Caco-2 (cell line): ENCODE measurements around the gene TMC1. TPM values are rescaled to one million over a fixed set of nuclear protein-coding genes. Genes with fewer than 3 reads are reported as not detected.
"Not testable (repeated sequence)": the region's sequence is repeated elsewhere in the genome, so short reads cannot be mapped to it uniquely, and the experiment has no call there.

Experiments used
- BruUV-seq: library from RNA; stranded (reverse); fragments of 400-500 nt; replicated peaks from 2 replicates; lab custom pipeline; 2021; lab: Mats Ljungman, UMichigan
- CTCF ChIA-PET: fragments of 300-600 bp; sonication (Branson Sonifier 250); formaldehyde crosslinking; loops from one replicate; lab custom pipeline; 2022; ENCODE audit warnings: antibody characterized with exemption; lab: Charles Lee
- POLR2A ChIA-PET: fragments of 300-600 bp; sonication (Branson Sonifier 250); formaldehyde crosslinking; loops from one replicate; lab custom pipeline; 2022; ENCODE audit warnings: antibody characterized with exemption; lab: Charles Lee
- DNase-seq, 2 experiments: peaks; one replicate each; pipeline versions ENCODE4 v3.0.0 to v3.0.0-alpha.2; 2020 to 2022
- H3K27me3 ChIP-seq: replicated peaks from 2 replicates; pipeline ENCODE4 v1.6.0; 2011; ENCODE audit warnings: low read length; ENCODE audit not compliant: control insufficient read depth, insufficient read depth
- H3K36me3 ChIP-seq: 2 replicates; pipeline ENCODE4 v1.5.1; 2011; ENCODE audit warnings: low read length; ENCODE audit not compliant: control insufficient read depth, insufficient read depth
- H3K4me1 ChIP-seq: fragments of 250-450 bp; sonication (Bioruptor Pico); 2 replicates; pipeline ENCODE4 v1.5.1; 2020; ENCODE audit warnings: mild to moderate bottlenecking
- H3K4me3 ChIP-seq: 2 replicates; pipeline ENCODE4 v1.5.1; 2011; ENCODE audit warnings: low read depth, mild to moderate bottlenecking, control low read depth, low read length
- H3K9me3 ChIP-seq: fragments of 250-450 bp; sonication (Bioruptor Pico); 2 replicates; pipeline ENCODE4 v1.5.1; 2020; ENCODE audit warnings: mild to moderate bottlenecking, moderate library complexity
- H3K27ac Mint-ChIP-seq: one replicate; pipeline ENCODE4 v1.8.0; 2022; ENCODE audit warnings: mixed read lengths; ENCODE audit not compliant: unreplicated experiment
- H3K27me3 Mint-ChIP-seq: one replicate; pipeline ENCODE4 v1.8.0; 2022; ENCODE audit warnings: mixed read lengths; ENCODE audit not compliant: insufficient read depth, unreplicated experiment
- H3K36me3 Mint-ChIP-seq: one replicate; pipeline ENCODE4 v1.8.0; 2022; ENCODE audit warnings: mild to moderate bottlenecking, mixed read lengths; ENCODE audit not compliant: insufficient read depth, unreplicated experiment
- H3K4me1 Mint-ChIP-seq: one replicate; pipeline ENCODE4 v1.8.0; 2022; ENCODE audit warnings: low read depth, mixed read lengths; ENCODE audit not compliant: unreplicated experiment
- H3K4me3 Mint-ChIP-seq: one replicate; pipeline ENCODE4 v1.8.0; 2022; ENCODE audit warnings: mild to moderate bottlenecking, moderate library complexity, mixed read lengths; ENCODE audit not compliant: unreplicated experiment
- H3K9me3 Mint-ChIP-seq: one replicate; pipeline ENCODE4 v1.8.0; 2022; ENCODE audit warnings: mixed read lengths; ENCODE audit not compliant: unreplicated experiment
- intact Hi-C: fragments of 100-400 bp; cut with micrococcal nuclease; formaldehyde crosslinking; loops from one replicate; pipeline ENCODE4 v1.10.0; 2022; ENCODE audit not compliant: unreplicated experiment
- total RNA-seq: library from RNA; stranded (reverse); gene quantifications from 2 replicates; pipeline ENCODE4 v1.2.3, GENCODE V29; 2022
- TF ChIP-seq, protein P1 (sequence below), 2 experiments: fragments of 200-600 bp in 1 of 2; IDR thresholded peaks; 1 replicate in 1 of 2; 2 replicates in 1 of 2; pipeline versions ENCODE4 v1.5.1 to v1.8.0; 2011 to 2022; ENCODE audit warnings: antibody characterized with exemption in 1 of 2, control low read depth in 1 of 2, inconsistent platforms in 1 of 2, low read depth in 1 of 2, low read length in 1 of 2, mild to moderate bottlenecking in 1 of 2, moderate library complexity in 1 of 2; ENCODE audit not compliant: insufficient read depth in 1 of 2, severe bottlenecking in 1 of 2, unreplicated experiment in 1 of 2

Gene TMC1
- total RNA-seq, 1 experiment from 2014 or later: not detected

DNA sequence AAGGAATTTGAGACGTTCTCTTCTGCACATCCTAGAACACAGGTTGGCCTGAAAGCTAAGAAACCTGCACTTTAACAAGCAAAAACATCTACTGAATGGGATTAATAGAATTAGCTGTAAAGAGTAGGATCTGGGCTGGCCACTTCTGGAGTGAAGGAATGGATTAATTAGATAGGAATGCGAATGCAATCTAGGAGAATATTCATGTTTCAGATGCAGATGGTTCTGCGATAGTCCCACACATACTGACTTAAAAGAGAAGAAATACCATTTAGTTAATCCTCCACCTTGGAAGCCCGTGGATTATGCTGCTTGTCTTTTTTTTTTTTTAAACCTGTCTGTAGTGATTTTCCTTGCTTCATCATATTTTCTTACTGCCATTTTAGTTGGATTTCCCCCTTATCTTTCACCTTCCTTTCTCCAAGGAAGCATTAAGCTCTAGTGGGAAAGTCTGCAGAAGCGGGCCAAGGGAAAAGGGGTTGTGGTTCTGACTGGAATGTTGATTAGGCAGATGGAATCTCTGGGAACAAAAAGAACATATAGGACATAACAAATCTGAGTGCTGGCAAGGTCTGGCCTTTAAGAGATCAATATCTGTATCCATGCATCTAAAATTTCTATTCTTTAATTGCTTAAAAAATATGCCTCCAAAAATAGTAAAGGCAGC is 279.1 kb downstream of the TMC1 start:
- Mint-ChIP-seq H3K27ac (no peak overlapping the region), H3K4me3 (no peak overlapping the region), H3K9me3 (no peaks in the 10 kb centered on the region), H3K4me1 (no peaks in the 10 kb centered on the region), H3K36me3 (no peaks in the 10 kb centered on the region), H3K27me3 (no peaks in the 10 kb centered on the region)
- ChIA-PET CTCF (no interaction called here), POLR2A (no interaction called here)
- Histone ChIP-seq H3K27me3 (no peaks in the 10 kb centered on the region), H3K9me3 (no peaks in the 10 kb centered on the region), H3K4me1 (no peaks in the 10 kb centered on the region), H3K4me3 (no peak overlapping the region), H3K36me3 (no peaks in the 10 kb centered on the region)
- no TSS peak for BruUV-seq
- DNase-seq: no peak
- intact Hi-C loops: no loop called here
- TF ChIP-seq, protein P1, sequence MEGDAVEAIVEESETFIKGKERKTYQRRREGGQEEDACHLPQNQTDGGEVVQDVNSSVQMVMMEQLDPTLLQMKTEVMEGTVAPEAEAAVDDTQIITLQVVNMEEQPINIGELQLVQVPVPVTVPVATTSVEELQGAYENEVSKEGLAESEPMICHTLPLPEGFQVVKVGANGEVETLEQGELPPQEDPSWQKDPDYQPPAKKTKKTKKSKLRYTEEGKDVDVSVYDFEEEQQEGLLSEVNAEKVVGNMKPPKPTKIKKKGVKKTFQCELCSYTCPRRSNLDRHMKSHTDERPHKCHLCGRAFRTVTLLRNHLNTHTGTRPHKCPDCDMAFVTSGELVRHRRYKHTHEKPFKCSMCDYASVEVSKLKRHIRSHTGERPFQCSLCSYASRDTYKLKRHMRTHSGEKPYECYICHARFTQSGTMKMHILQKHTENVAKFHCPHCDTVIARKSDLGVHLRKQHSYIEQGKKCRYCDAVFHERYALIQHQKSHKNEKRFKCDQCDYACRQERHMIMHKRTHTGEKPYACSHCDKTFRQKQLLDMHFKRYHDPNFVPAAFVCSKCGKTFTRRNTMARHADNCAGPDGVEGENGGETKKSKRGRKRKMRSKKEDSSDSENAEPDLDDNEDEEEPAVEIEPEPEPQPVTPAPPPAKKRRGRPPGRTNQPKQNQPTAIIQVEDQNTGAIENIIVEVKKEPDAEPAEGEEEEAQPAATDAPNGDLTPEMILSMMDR (IDR thresholded peaks at IDR 0.05; ENCODE audit: insufficient read depth in 1 of 2, low read depth in 1 of 2, low read length in 1 of 2, severe bottlenecking in 1 of 2, unreplicated experiment in 1 of 2): no peak

DNA sequence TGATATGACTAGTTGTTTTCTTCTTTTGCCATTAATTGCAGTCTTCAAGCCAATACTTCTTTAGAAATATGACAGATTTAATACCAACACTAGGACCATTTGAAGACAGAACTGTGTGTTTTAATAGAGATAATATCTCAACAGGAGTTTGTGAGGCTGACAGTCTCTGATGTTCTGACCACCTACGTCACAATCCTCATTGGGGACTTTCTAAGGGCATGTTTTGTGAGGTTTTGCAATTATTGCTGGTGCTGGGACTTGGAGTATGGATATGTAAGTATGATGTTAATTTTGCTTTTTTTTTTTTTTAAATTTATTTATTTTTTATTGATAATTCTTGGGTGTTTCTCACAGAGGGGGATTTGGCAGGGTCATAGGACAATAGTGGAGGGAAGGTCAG is 283.8 kb downstream of the TMC1 start:
- POLR2A ChIA-PET: no interaction called here
- Histone ChIP-seq H3K4me3 (no peak overlapping the region), H3K4me1 (no peaks in the 10 kb centered on the region), H3K27me3 (no peaks in the 10 kb centered on the region), H3K36me3 (no peaks in the 10 kb centered on the region), H3K9me3 (no peaks in the 10 kb centered on the region)
- intact Hi-C loops: no loop called here
- CTCF ChIA-PET: no interaction called here
- Mint-ChIP-seq H3K9me3 (no peaks in the 10 kb centered on the region), H3K4me1 (no peaks in the 10 kb centered on the region), H3K36me3 (no peaks in the 10 kb centered on the region), H3K4me3 (no peak overlapping the region), H3K27ac (no peak overlapping the region), H3K27me3 (no peaks in the 10 kb centered on the region)
- BruUV-seq: no TSS peak
- DNase-seq: no peak
- TF ChIP-seq, protein P1 (IDR thresholded peaks at IDR 0.05; ENCODE audit: insufficient read depth in 1 of 2, low read depth in 1 of 2, low read length in 1 of 2, severe bottlenecking in 1 of 2, unreplicated experiment in 1 of 2): no peak

DNA sequence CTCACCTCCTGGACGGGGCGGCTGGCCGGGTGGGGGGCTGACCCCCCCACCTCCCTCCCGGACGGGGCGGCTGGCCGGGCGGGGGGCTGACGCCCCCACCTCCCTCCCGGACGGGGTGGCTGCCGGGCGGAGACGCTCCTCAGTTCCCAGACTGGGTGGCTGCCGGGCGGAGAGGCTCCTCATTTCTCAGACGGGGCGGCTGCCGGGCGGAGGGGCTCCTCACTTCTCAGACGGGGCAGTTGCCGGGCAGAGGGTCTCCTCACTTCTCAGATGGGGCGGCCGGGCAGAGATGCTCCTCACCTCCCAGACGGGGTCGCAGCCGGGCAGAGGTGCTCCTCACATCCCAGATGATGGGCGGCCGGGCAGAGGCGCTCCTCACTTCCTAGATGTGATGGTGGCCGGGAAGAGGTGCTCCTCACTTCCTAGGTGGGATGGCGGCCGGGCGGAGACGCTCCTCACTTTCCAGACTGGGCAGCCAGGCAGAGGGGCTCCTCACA is 285.0 kb downstream of the TMC1 start:
- H3K4me1 Mint-ChIP-seq, H3K9me3 Mint-ChIP-seq, H3K27ac Mint-ChIP-seq, DNase-seq, H3K4me3 ChIP-seq, H3K36me3 Mint-ChIP-seq, BruUV-seq, POLR2A ChIA-PET, H3K4me1 ChIP-seq, H3K27me3 ChIP-seq, intact Hi-C loops, H3K9me3 ChIP-seq, H3K36me3 ChIP-seq, H3K4me3 Mint-ChIP-seq, H3K27me3 Mint-ChIP-seq, CTCF ChIA-PET: not testable (repeated sequence)
